Stomach (tissue), 4 donors: Measurements from ENCODE around the gene GRIK5.

Experiments
- POLR2A ChIP-seq, 4 donors: fragments of 450-650 bp; IDR thresholded peaks; one replicate each; pipeline ENCODE4 v1.6.1; 2016; ENCODE audit warnings: antibody characterized with exemption in 4 of 4, control low read depth in 2 of 4, mild to moderate bottlenecking in 1 of 4, moderate library complexity in 1 of 4
- POLR2AphosphoS5 ChIP-seq, 3 donors: sonication (generic); formaldehyde crosslinking; IDR thresholded peaks; one replicate each; pipeline ENCODE4 v1.6.1; 2016; ENCODE audit warnings: antibody characterized with exemption in 3 of 3
- TF ChIP-seq, protein P1 (sequence below), 7 experiments: fragments of 450-650 bp in 4 of 7; fragments of 200-600 bp in 3 of 7; sonication (generic) in 3 of 7; IDR thresholded peaks; one replicate each; pipeline ENCODE4 v1.5.1; 2016 to 2019; ENCODE audit warnings: antibody characterized with exemption in 7 of 7, control low read depth in 2 of 7, mild to moderate bottlenecking in 1 of 7

DNA sequence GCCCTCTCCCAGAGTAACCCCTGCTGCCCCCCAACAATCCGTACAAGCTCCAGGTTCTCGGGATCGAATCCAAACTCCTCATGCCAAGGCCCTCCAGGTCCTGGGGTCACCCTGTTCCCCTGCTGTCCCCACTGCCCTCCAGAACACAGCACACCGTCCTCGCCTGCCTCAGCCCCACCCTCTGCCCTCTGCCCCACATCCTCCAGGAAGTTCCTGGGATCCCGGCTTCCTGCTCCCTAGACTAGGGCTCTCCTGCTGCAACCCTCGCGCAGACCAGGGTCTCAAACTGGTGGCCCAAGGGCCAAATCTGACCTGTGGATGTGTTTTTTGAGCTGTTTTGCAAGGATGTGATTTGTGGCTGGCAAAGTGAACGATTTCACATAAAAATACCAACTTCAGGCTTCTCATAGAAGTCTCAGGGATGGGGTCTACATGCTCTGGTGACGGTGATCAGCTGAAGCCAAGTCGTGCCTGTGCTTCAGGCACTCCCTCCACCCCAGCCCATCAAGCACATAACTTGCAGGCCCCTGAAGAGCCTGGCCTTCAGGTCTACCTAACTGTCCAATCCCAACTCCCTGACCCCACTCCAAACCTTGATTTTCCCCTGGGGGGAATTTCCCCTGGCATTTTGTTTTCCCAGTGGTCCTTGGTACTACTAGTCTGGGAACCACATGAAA, 112.7 kb downstream of the GRIK5 start:
- TF ChIP-seq, protein P1, sequence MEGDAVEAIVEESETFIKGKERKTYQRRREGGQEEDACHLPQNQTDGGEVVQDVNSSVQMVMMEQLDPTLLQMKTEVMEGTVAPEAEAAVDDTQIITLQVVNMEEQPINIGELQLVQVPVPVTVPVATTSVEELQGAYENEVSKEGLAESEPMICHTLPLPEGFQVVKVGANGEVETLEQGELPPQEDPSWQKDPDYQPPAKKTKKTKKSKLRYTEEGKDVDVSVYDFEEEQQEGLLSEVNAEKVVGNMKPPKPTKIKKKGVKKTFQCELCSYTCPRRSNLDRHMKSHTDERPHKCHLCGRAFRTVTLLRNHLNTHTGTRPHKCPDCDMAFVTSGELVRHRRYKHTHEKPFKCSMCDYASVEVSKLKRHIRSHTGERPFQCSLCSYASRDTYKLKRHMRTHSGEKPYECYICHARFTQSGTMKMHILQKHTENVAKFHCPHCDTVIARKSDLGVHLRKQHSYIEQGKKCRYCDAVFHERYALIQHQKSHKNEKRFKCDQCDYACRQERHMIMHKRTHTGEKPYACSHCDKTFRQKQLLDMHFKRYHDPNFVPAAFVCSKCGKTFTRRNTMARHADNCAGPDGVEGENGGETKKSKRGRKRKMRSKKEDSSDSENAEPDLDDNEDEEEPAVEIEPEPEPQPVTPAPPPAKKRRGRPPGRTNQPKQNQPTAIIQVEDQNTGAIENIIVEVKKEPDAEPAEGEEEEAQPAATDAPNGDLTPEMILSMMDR (IDR thresholded peaks at IDR 0.05): no peak
- TF ChIP-seq POLR2A (IDR thresholded peaks at IDR 0.05) (no peak), POLR2AphosphoS5 (IDR thresholded peaks at IDR 0.05) (no peak)
